ENCODE measurements around the gene TSHZ2.

TSHZ2 gene

GRCh38 chr20:53027089-53027488 is 54.9 kb downstream of the TSHZ2 start:
- DNase-seq (ENCODE audit: low read depth in 2 of 2) = no peak

DNA sequence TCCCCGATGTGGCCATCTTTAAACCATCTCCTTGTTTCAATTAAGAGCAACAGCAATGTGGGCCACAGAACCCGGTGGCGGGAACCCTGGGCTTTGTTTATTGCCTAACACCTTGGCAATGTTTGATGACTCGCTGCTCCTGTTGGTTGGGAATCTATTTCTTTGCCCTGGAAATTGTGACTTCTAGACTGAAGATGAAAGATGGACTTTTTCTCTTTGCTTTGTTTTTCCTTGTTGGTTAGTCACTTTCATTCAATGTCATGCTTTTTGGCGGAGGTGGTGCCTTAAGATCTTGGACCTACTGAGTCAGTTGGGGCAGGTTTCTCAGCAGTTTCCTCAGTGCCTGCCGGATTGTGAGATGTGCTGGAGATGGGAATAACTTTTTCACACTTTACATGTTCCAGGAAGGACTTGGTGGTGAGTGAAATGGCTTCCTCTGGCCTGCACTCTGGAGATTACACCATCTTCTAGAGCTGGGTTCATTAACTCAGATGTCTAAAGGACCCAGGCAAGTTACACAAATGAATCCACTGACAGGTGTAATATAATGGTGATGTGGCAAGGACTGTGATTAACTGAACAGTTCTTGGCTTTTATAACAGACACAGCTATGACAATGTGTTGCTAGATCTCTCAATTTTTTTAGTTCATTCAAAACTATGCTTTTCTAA is 56.3 kb downstream of the TSHZ2 start:
- no peak for DNase-seq (ENCODE audit: low read depth in 2 of 2)

GRCh38 chr20:53030061-53030460 is 57.9 kb downstream of the TSHZ2 start:
- no peak for DNase-seq (ENCODE audit: low read depth in 2 of 2)

- DNase-seq (ENCODE audit: low read depth in 2 of 2) = no peak
These were observed 59.9 kb downstream of the TSHZ2 start for GRCh38 chr20:53032046-53032445.

DNA sequence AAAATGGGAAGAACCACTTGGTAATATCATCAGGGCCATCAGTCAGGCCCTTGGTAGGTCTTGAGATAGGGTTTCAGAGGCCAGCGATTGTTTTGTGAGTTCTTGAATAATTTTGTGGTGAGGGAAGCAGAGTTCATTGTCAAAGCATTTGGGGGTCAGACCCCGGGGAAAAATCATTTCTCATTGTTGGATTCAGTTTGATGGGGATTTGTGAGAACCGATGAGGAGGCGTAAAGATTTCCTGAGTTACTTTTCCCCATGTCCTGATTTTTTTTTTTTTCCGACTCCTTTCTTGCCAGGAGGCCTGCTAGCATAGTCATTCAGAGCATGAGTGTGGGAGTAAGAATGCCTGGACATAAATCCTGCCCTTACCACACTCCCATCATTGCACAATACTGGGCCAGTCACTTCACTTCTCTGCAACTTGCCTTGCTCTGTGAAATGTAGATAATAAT is 60.3 kb downstream of the TSHZ2 start:
- DNase-seq (ENCODE audit: low read depth in 2 of 2) = no peak

GRCh38 chr20:53033176-53033575 is 61.0 kb downstream of the TSHZ2 start:
- DNase-seq (ENCODE audit: low read depth in 2 of 2) = no peak

GRCh38 chr20:53034899-53035298 is 62.7 kb downstream of the TSHZ2 start:
- no peak for DNase-seq (ENCODE audit: low read depth in 2 of 2)

- no peak for DNase-seq (ENCODE audit: low read depth in 2 of 2)
These were observed 64.8 kb downstream of the TSHZ2 start for GRCh38 chr20:53036992-53037391.

DNA sequence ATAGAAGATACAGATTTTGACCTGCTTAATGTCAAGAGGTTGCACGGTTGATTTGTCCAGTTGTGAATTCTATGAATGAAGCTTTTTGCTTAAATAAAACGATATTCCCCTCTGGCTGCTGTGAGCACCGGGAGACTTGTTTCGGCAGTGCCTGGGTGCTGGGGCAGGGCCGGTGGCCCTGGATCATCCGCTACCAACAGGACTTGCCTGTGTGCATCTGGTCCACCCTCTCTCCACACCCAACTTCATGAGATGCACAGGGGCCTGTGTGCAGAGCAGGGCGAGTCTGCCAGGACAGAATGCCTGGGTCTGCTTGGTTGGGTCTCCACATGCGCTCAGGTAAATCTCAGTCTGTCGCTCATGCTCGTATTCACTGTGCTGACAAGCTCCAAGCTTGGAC is 65.5 kb downstream of the TSHZ2 start:
- DNase-seq (ENCODE audit: low read depth in 2 of 2) = no peak

DNA sequence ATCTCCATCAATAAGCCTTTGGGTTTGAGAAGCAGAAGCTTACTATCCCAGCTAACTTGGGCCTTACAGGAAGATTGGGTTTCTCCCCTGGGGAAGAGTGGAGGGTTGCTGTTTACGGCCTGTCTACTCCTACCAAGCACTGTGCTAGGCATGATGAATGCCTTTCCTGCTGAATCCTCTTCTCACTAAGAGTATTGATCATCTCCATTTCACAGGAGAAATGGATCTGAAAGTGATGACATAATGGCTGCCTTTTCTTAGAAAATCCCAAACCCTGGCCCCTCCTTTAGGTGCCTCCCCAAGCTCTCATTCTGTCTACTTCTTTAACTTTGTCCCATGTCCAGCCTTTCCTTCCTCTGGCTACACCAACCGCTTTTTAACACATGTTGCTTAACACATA is 66.1 kb downstream of the TSHZ2 start:
- DNase-seq (ENCODE audit: low read depth in 2 of 2) = no peak

DNA sequence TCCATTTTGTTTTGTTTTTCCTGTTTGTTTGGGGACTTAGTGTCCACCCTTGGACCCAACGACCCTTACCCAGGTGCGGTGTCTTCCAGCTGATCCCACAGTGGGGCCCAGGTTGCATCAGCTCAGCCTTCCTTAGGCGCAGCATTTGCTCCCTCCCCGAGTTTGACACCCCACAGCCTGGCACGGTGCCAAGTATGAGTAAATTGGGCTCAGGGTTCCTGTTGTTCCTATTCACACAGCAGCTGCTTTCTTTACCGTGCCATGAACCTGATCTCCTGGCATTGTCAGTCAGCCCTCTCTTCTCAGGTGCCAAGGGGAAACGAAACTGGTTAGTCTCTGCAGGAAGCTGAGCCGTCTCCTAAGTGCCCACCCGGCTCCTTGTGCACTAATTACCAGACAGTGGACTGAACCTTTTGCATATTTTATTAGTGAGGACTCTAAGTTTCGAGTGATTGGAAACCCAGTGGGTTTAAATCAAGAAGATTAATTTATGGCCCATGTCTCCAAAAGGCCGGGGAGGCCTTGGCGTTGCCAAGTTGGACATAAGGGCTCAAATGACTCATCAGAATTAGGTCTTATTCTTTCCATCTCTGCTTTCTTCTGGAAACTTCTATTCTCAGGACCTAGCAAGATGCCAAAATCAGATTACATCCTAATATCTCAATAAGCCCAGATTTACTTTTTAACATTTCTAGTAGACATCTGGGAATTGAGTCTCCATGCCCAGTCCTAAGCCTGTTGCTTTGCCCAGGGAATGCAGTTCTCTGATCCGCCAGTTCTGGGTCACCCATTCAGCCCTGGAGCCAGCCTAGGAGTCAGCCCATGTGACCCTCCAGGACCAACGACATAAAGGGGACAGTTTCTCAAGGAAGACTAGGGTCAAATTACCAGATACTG is 68.8 kb downstream of the TSHZ2 start:
- no peak for DNase-seq (ENCODE audit: low read depth in 2 of 2)

- no peak for DNase-seq (ENCODE audit: low read depth in 2 of 2)
These were observed 70.4 kb downstream of the TSHZ2 start for GRCh38 chr20:53042521-53042920.

DNA sequence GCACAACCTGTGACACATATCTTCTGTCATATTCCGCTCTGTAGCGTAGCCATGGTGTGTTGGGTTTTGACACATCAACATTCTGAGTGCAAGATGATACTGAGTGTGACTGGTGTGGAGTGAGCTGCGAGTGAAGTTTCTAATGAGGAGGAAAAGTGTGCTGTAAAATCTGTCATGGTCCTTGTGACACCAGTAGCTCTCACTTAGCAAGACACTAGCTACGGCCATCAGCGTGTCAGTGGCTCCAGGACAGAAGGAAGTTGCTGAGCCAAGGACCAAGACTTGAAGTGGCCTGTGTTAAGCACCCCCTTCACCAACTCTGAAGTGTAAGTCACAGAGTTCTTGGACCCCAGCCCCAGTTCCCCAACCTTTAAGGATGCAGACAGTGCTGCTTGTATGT is 72.1 kb downstream of the TSHZ2 start:
- DNase-seq (ENCODE audit: low read depth in 2 of 2) = no peak

DNA sequence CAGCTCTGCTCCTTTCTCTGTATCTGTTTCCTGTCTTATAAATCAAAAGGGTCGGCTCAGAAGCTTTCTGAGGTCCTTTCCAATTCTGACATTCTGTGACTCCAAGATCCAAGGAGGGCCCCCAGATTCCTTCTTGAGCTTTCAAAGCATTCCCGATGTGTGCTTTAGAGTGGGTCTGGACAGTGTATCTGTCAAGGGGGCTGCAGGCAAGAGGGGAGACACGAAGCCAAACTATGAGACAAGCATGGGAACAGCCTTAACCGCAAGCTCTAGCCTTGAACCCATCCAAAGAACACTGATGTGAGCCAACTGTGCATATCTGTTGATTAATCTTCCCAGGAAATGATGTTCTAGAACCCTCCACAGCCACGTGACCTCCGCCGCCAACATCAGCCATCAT is 73.8 kb downstream of the TSHZ2 start:
- no peak for DNase-seq (ENCODE audit: low read depth in 2 of 2)

GRCh38 chr20:53047203-53047602 is 75.0 kb downstream of the TSHZ2 start:
- DNase-seq (ENCODE audit: low read depth in 2 of 2) = no peak

DNA sequence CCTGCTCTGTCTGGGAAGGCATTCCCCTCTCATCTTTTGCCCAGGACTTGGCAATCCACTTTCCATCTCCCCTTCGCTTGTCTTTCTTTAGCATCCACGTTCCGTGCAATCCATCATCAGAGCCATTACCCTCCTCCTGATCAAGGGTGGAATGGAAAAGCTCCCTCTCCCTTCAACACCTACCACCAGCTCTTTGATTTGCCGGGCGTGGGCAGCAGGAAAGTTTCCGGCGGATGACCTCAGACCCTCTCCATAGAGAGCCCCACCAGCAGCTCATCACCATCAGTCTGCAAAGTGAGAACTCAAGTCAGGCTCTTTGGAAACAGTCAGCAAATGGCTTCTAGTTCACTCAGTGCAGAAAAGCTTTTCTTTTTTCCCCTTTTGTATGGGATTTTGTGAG is 76.2 kb downstream of the TSHZ2 start:
- DNase-seq (ENCODE audit: low read depth in 2 of 2) = no peak

DNA sequence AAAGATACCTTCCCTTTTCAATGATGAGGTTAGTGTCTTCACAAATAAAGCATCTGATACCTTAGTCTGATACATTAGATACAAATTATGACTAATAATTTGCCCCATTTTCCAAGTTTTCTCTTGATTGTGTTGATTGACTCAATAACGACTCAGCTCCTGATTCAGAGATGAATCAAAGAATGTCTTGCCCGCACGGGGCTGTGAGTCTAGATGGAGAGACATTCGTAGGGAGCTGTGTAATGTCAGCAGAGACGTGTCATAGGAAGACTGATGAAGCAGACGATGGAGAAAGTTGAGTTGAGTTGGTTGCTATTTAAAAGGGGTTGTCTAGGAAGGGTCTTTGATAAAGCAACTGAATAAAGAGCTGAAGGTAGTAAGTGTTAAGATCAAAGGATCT is 78.2 kb downstream of the TSHZ2 start:
- DNase-seq (ENCODE audit: low read depth in 2 of 2) = no peak

DNA sequence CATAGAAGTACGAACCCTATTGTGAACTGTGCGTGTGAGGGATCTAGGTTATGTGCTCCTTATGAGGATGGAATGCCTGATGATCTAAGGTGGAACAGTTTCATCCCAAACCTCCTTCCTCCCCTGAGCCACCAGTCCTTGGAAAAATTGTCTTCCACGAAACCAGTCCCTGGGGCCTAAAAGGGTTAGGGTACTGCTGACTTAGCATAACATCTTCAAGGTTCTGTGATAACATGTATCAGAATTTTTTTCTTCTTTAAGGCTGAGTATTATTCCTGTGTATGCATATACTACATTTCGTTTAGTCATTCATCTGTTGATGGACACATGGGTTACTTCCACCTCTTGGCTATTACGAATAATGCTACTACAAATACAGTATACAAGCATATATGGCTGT is 80.2 kb downstream of the TSHZ2 start:
- no peak for DNase-seq (ENCODE audit: low read depth in 2 of 2)

DNA sequence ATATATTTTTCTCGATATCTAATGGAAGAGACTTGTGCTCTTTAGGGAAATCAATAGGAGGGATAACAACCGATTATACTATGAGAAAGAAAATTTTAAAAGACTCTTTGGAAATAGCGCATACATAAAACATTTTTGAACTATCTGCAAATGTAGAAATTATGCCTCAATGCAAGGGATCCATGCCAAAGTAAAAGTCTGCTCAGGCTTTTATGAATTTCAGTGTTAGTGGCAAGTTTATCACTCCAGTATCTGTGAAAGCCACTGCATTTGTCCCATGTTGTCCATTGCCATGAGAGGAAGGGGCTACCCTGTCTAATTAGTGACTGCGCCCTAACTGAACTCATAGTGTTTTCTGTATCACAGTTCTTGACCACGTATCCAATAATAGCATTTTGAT is 81.4 kb downstream of the TSHZ2 start:
- no peak for DNase-seq (ENCODE audit: low read depth in 2 of 2)

GRCh38 chr20:53055367-53056067 is 83.4 kb downstream of the TSHZ2 start:
- no peak for DNase-seq (ENCODE audit: low read depth in 2 of 2)

- no peak for DNase-seq (ENCODE audit: low read depth in 2 of 2)
These were observed 85.4 kb downstream of the TSHZ2 start for GRCh38 chr20:53057579-53057978.

DNA sequence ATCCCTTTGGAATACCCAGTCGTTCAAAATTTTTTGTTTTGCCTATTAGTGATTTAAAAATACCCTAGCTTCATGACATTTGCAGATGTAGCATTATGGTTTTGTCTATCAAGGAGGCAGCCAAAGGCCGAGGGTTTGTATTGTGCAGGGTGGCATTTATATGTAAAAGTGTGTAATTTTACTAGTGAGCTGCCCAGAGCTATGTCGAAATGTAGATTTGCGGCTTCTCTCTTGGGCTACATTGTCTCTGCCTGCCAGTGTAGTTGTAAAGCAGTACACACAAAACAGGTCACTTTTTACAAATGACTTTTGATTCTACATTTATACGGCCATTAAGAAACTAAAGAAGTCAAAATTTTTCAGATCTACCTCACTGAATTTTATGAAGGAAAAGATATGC is 87.7 kb downstream of the TSHZ2 start:
- no peak for DNase-seq (ENCODE audit: low read depth in 2 of 2)

Data from stimulated activated CD8-positive, alpha-beta memory T cell treated with anti-CD3 and anti-CD28 coated beads, Interleukin-15, amount 100 ng/mL, for 4 hours (primary cell).